Measurements from ENCODE around the gene STON1.

STON1 gene

GRCh38 chr2:48527226-48527885 lies 2.6 kb upstream of the STON1 start:
- Histone ChIP-seq H3K27ac (ENCODE audit: insufficient read depth, low read length, poor library complexity, severe bottlenecking) (no peak overlapping the region), H3K36me3 (ENCODE audit: control insufficient read depth, insufficient read depth, low read length) (no peaks in the 10 kb centered on the region), H3K9me3 (ENCODE audit: control insufficient read depth, low read length) (no peaks in the 10 kb centered on the region), H3K4me1 (ENCODE audit: control insufficient read depth, insufficient read depth, low read length, poor library complexity, severe bottlenecking) (peaks cover 6% of the 10 kb centered on the region), H3K27me3 (replicated peaks; ENCODE audit: control insufficient read depth, insufficient read depth, low read length, poor library complexity, severe bottlenecking) (no peaks in the 10 kb centered on the region), H3K4me3 (ENCODE audit: insufficient read depth, low read depth, low read length, poor library complexity, severe bottlenecking) (no peak overlapping the region)
- no peak for DNase-seq

- Histone ChIP-seq H3K27me3 (replicated peaks; ENCODE audit: control insufficient read depth, insufficient read depth, low read length, poor library complexity, severe bottlenecking) (no peaks in the 10 kb centered on the region), H3K36me3 (ENCODE audit: control insufficient read depth, insufficient read depth, low read length) (no peaks in the 10 kb centered on the region), H3K4me3 (ENCODE audit: insufficient read depth, low read depth, low read length, poor library complexity, severe bottlenecking) (no peak overlapping the region), H3K9me3 (ENCODE audit: control insufficient read depth, low read length) (no peaks in the 10 kb centered on the region), H3K27ac (ENCODE audit: insufficient read depth, low read length, poor library complexity, severe bottlenecking) (no peak overlapping the region), H3K4me1 (ENCODE audit: control insufficient read depth, insufficient read depth, low read length, poor library complexity, severe bottlenecking) (peaks cover 6% of the 10 kb centered on the region)
- no peak for DNase-seq
These were observed 1.5 kb upstream of the STON1 start for GRCh38 chr2:48528431-48528830.

DNA sequence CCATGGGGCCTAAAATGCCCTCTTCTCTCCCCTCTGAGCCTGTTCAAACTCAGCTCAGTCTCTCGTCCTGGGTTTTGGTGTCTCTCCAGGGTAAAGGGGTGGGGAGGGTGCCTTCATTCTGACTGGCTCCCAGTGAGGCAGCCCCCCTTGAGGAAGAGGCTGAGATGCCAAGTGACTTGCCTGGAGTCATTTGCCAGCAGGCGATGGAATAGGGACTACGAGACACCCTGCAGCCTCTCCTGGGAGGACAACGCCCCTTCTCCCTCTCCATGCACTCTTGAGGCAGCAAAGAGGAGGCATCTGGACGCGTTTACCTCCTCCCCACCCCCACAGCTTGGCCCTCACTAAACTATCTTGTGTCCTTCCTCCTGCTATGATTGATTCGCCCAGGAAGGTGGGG lies 760 bp upstream of the STON1 start:
- Histone ChIP-seq H3K36me3 (ENCODE audit: control insufficient read depth, insufficient read depth, low read length) (no peaks in the 10 kb centered on the region), H3K9me3 (ENCODE audit: control insufficient read depth, low read length) (no peaks in the 10 kb centered on the region), H3K4me1 (ENCODE audit: control insufficient read depth, insufficient read depth, low read length, poor library complexity, severe bottlenecking) (peaks cover 6% of the 10 kb centered on the region), H3K27ac (ENCODE audit: insufficient read depth, low read length, poor library complexity, severe bottlenecking) (no peak overlapping the region), H3K27me3 (replicated peaks; ENCODE audit: control insufficient read depth, insufficient read depth, low read length, poor library complexity, severe bottlenecking) (no peaks in the 10 kb centered on the region), H3K4me3 (ENCODE audit: insufficient read depth, low read depth, low read length, poor library complexity, severe bottlenecking) (no peak overlapping the region)
- DNase-seq: no peak

DNA sequence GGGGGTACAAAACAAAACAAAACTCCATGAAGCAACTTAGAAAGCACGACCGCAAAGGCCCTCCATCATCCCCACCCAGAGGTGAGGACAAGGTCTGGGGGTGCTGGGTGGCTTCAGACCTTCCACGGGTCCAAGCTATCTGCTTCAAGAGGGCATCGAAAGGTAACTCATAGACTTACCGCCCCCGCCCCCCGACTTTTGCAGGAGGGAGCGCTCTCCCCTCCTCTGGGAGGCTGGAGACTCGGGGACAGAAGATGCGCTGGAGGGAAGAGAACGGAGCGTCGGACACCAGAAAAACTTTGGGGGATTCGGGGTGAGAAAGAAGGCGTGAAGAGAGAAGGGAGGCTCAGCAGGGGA lies 300 bp upstream of the STON1 start:
- H3K4me3 ChIP-seq (ENCODE audit: insufficient read depth, low read depth, low read length, poor library complexity, severe bottlenecking): peak overlapping the region; percentile 79
- H3K4me1 ChIP-seq (ENCODE audit: control insufficient read depth, insufficient read depth, low read length, poor library complexity, severe bottlenecking): peaks cover 6% of the 10 kb centered on the region
- H3K27ac ChIP-seq (ENCODE audit: insufficient read depth, low read length, poor library complexity, severe bottlenecking): no peak overlapping the region
- H3K27me3 ChIP-seq (replicated peaks; ENCODE audit: control insufficient read depth, insufficient read depth, low read length, poor library complexity, severe bottlenecking): no peaks in the 10 kb centered on the region
- no peaks in the 10 kb centered on the region for H3K9me3 ChIP-seq (ENCODE audit: control insufficient read depth, low read length)
- no peaks in the 10 kb centered on the region for H3K36me3 ChIP-seq (ENCODE audit: control insufficient read depth, insufficient read depth, low read length)
- no peak for DNase-seq

DNA sequence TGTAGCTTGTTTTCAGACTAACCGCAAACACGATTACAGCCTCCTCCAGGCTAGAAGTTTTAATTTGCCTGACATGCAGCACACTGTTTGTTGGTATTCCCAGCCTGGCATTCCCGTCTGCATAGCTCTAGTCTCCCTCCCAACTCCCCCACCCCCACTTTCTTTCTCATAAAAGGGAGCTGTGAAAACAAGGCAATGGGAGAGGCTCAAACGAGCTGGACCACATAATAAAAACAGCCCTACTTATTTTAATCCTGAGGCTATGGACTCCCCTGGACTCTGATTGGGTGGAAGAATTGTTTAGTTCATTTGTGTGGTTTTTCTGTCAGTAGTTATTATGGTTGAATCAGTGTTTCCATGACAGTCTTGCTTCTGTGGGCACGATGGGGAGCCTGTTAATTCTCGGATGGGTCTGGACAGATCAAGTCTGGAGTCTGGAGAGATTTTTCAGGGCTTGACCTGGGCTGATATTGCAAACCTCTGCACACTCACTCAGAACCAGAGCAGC lies 1.2 kb downstream of the STON1 start:
- Histone ChIP-seq H3K4me1 (ENCODE audit: control insufficient read depth, insufficient read depth, low read length, poor library complexity, severe bottlenecking) (peaks cover 6% of the 10 kb centered on the region), H3K27ac (ENCODE audit: insufficient read depth, low read length, poor library complexity, severe bottlenecking) (no peak overlapping the region), H3K36me3 (ENCODE audit: control insufficient read depth, insufficient read depth, low read length) (no peaks in the 10 kb centered on the region), H3K27me3 (replicated peaks; ENCODE audit: control insufficient read depth, insufficient read depth, low read length, poor library complexity, severe bottlenecking) (no peaks in the 10 kb centered on the region), H3K9me3 (ENCODE audit: control insufficient read depth, low read length) (no peaks in the 10 kb centered on the region), H3K4me3 (ENCODE audit: insufficient read depth, low read depth, low read length, poor library complexity, severe bottlenecking) (no peak overlapping the region)
- DNase-seq: no peak

- peaks cover 6% of the 10 kb centered on the region for H3K4me1 ChIP-seq (ENCODE audit: control insufficient read depth, insufficient read depth, low read length, poor library complexity, severe bottlenecking)
- no peaks in the 10 kb centered on the region for H3K27me3 ChIP-seq (replicated peaks; ENCODE audit: control insufficient read depth, insufficient read depth, low read length, poor library complexity, severe bottlenecking)
- no peak overlapping the region for H3K27ac ChIP-seq (ENCODE audit: insufficient read depth, low read length, poor library complexity, severe bottlenecking)
- no peak overlapping the region for H3K4me3 ChIP-seq (ENCODE audit: insufficient read depth, low read depth, low read length, poor library complexity, severe bottlenecking)
- H3K9me3 ChIP-seq (ENCODE audit: control insufficient read depth, low read length): no peaks in the 10 kb centered on the region
- no peaks in the 10 kb centered on the region for H3K36me3 ChIP-seq (ENCODE audit: control insufficient read depth, insufficient read depth, low read length)
- DNase-seq: no peak
These were observed 2.2 kb downstream of the STON1 start for GRCh38 chr2:48532174-48532573.

DNA sequence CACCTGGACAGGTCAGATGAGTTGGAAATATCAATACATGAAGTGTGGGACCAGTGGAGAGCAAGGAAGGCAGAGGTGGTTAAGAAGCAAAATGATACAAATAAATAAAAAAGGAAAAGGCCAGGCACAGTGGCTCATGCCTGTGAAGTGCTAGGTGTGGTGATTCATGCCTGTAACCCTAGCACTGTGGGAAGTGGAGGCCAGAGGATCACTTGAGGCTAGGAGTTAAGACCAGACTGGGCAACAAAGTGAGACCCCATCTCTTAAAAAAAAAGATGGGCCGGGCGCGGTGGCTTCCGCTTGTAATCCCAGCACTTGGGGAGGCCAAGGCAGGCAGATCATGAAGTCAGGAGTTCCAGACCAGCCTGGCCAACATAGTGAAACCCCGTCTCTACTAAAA lies 2.9 kb downstream of the STON1 start:
- Histone ChIP-seq H3K27ac (ENCODE audit: insufficient read depth, low read length, poor library complexity, severe bottlenecking) (no peak overlapping the region), H3K4me3 (ENCODE audit: insufficient read depth, low read depth, low read length, poor library complexity, severe bottlenecking) (no peak overlapping the region), H3K4me1 (ENCODE audit: control insufficient read depth, insufficient read depth, low read length, poor library complexity, severe bottlenecking) (peaks cover 6% of the 10 kb centered on the region), H3K9me3 (ENCODE audit: control insufficient read depth, low read length) (no peaks in the 10 kb centered on the region), H3K36me3 (ENCODE audit: control insufficient read depth, insufficient read depth, low read length) (no peaks in the 10 kb centered on the region), H3K27me3 (replicated peaks; ENCODE audit: control insufficient read depth, insufficient read depth, low read length, poor library complexity, severe bottlenecking) (no peaks in the 10 kb centered on the region)
- no peak for DNase-seq

GRCh38 chr2:48534781-48535180 lies 4.8 kb downstream of the STON1 start:
- H3K9me3 ChIP-seq (ENCODE audit: control insufficient read depth, low read length): no peaks in the 10 kb centered on the region
- H3K27me3 ChIP-seq (replicated peaks; ENCODE audit: control insufficient read depth, insufficient read depth, low read length, poor library complexity, severe bottlenecking): no peaks in the 10 kb centered on the region
- DNase-seq: no peak
- no peak overlapping the region for H3K27ac ChIP-seq (ENCODE audit: insufficient read depth, low read length, poor library complexity, severe bottlenecking)
- H3K4me1 ChIP-seq (ENCODE audit: control insufficient read depth, insufficient read depth, low read length, poor library complexity, severe bottlenecking): peaks cover 6% of the 10 kb centered on the region
- no peak overlapping the region for H3K4me3 ChIP-seq (ENCODE audit: insufficient read depth, low read depth, low read length, poor library complexity, severe bottlenecking)
- H3K36me3 ChIP-seq (ENCODE audit: control insufficient read depth, insufficient read depth, low read length): no peaks in the 10 kb centered on the region

DNA sequence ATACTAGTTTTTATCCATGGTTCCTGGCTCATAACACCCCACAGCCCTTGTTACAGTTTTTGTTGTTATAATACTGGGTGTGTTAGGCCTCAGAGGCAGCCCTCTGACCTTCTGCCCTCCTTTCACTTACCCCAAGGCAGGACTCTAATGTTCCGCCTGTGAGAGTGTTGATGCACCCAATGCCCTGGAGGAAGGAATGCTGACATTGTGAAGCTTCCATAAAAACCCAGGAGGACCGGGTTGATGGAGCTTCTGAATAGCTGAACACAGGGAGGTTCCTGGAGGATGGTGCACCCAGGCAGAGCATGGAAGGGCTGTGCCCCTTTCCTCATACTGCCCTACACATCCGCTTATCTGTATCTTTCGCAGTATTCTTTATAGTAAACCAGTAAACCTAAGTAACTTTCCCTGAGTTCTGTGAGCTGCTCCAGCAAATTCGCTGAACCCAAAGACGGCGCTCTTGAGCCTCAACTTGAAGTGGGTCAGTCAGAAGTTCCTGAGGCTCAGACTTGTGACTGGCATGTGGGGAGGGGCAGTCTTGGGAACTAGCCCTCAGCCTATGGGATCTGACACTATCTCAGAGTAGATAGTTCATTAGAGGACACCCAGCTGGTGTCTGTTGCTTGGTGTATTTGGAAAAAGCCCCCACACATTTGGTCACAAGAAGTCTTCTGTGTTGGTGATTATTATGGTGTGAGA lies 10.4 kb downstream of the STON1 start:
- Histone ChIP-seq H3K9me3 (ENCODE audit: control insufficient read depth, low read length) (no peaks in the 10 kb centered on the region), H3K4me3 (ENCODE audit: insufficient read depth, low read depth, low read length, poor library complexity, severe bottlenecking) (no peak overlapping the region), H3K27ac (ENCODE audit: insufficient read depth, low read length, poor library complexity, severe bottlenecking) (no peak overlapping the region), H3K27me3 (replicated peaks; ENCODE audit: control insufficient read depth, insufficient read depth, low read length, poor library complexity, severe bottlenecking) (no peaks in the 10 kb centered on the region), H3K4me1 (ENCODE audit: control insufficient read depth, insufficient read depth, low read length, poor library complexity, severe bottlenecking) (no peaks in the 10 kb centered on the region), H3K36me3 (ENCODE audit: control insufficient read depth, insufficient read depth, low read length) (no peaks in the 10 kb centered on the region)
- no peak for DNase-seq

GRCh38 chr2:48541666-48542389 lies 11.9 kb downstream of the STON1 start:
- no peaks in the 10 kb centered on the region for H3K27me3 ChIP-seq (replicated peaks; ENCODE audit: control insufficient read depth, insufficient read depth, low read length, poor library complexity, severe bottlenecking)
- no peaks in the 10 kb centered on the region for H3K9me3 ChIP-seq (ENCODE audit: control insufficient read depth, low read length)
- no peak for DNase-seq
- H3K4me3 ChIP-seq (ENCODE audit: insufficient read depth, low read depth, low read length, poor library complexity, severe bottlenecking): no peak overlapping the region
- H3K4me1 ChIP-seq (ENCODE audit: control insufficient read depth, insufficient read depth, low read length, poor library complexity, severe bottlenecking): no peaks in the 10 kb centered on the region
- H3K36me3 ChIP-seq (ENCODE audit: control insufficient read depth, insufficient read depth, low read length): no peaks in the 10 kb centered on the region
- no peak overlapping the region for H3K27ac ChIP-seq (ENCODE audit: insufficient read depth, low read length, poor library complexity, severe bottlenecking)

Data from effector memory CD4-positive, alpha-beta T cell (primary cell).